ENCODE data around the gene CADM1.

Gene CADM1

GRCh38 chr11:115272925-115273324 lies 231.3 kb downstream of the CADM1 start:
- Histone ChIP-seq H3K9me3 (ENCODE audit: insufficient read depth, low read length) (no peaks in the 10 kb centered on the region), H3K4me3 (ENCODE audit: insufficient read length, low read depth) (no peak overlapping the region), H3K4me1 (ENCODE audit: insufficient read depth, insufficient read length) (no peaks in the 10 kb centered on the region), H3K27me3 (ENCODE audit: insufficient read depth, insufficient read length) (no peaks in the 10 kb centered on the region), H3K36me3 (ENCODE audit: insufficient read depth, insufficient read length, low read length) (peaks cover 4% of the 10 kb centered on the region), H3K9ac (ENCODE audit: insufficient read length, low read depth) (no peak overlapping the region)
- TF ChIP-seq ZNF274 (IDR thresholded peaks at IDR 0.05; ENCODE audit: low read depth, low read length) (no peak), YY1 (IDR thresholded peaks at IDR 0.05; ENCODE audit: insufficient read depth, insufficient read length) (no peak), SUZ12 (IDR thresholded peaks at IDR 0.05; ENCODE audit: extremely low read depth, insufficient read depth, insufficient read length) (no peak)
- DNase-seq (ENCODE audit: low read depth, low spot score) = no peak

- no peak overlapping the region for H3K9ac ChIP-seq (ENCODE audit: insufficient read length, low read depth)
- H3K27me3 ChIP-seq (ENCODE audit: insufficient read depth, insufficient read length) = no peaks in the 10 kb centered on the region
- H3K36me3 ChIP-seq (ENCODE audit: insufficient read depth, insufficient read length, low read length) = peaks cover 4% of the 10 kb centered on the region
- TF ChIP-seq ZNF274 (IDR thresholded peaks at IDR 0.05; ENCODE audit: low read depth, low read length) = no peak
- H3K4me1 ChIP-seq (ENCODE audit: insufficient read depth, insufficient read length) = no peaks in the 10 kb centered on the region
- no peak for DNase-seq (ENCODE audit: low read depth, low spot score)
- H3K4me3 ChIP-seq (ENCODE audit: insufficient read length, low read depth) = no peak overlapping the region
- H3K9me3 ChIP-seq (ENCODE audit: insufficient read depth, low read length) = no peaks in the 10 kb centered on the region
Measured at GRCh38 chr11:115271643-115272042, 232.6 kb downstream of the CADM1 start.

DNA sequence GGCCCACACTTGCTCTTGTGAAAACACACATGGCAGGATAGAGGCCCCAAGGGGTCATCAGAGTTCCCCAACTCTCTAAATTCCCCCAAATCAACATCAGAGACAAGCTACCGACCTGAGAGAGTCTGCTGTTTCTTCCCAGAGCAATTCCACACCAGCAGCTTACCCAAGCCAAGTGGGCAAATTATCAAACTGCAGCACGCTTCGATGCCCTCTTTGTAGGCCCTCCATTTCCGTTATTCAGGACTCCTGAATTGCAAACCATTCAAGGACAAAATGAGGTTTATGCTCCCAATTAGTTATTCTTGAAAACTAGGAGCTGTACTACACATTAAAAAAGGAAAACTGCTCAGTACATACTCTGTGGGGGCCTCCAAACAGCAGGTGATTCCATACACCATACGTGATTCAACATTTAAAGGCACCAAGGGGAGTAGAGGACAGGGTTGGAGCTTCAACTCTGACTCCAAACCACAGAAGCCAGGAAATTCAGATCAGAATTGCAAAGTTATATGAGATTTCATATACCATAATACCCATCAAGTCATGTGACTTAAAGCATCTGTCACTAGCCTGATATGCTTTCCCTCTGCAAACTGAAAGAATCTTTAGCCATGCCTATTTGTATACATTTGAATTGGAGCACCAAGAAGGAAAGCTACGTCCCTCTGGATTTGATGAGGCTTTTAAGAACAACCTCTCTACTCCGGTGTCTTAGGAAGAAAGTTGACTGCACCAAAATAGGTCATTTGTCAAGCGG lies 234.8 kb downstream of the CADM1 start:
- H3K4me3 ChIP-seq (ENCODE audit: insufficient read length, low read depth) = no peak overlapping the region
- peaks cover 4% of the 10 kb centered on the region for H3K36me3 ChIP-seq (ENCODE audit: insufficient read depth, insufficient read length, low read length)
- DNase-seq (ENCODE audit: low read depth, low spot score) = no peak
- no peak for TF ChIP-seq YY1 (IDR thresholded peaks at IDR 0.05; ENCODE audit: insufficient read depth, insufficient read length)
- no peak for TF ChIP-seq SUZ12 (IDR thresholded peaks at IDR 0.05; ENCODE audit: extremely low read depth, insufficient read depth, insufficient read length)
- no peak for TF ChIP-seq ZNF274 (IDR thresholded peaks at IDR 0.05; ENCODE audit: low read depth, low read length)
- H3K27me3 ChIP-seq (ENCODE audit: insufficient read depth, insufficient read length) = no peaks in the 10 kb centered on the region
- no peak overlapping the region for H3K9ac ChIP-seq (ENCODE audit: insufficient read length, low read depth)
- no peaks in the 10 kb centered on the region for H3K4me1 ChIP-seq (ENCODE audit: insufficient read depth, insufficient read length)
- H3K9me3 ChIP-seq (ENCODE audit: insufficient read depth, low read length) = no peaks in the 10 kb centered on the region

- no peaks in the 10 kb centered on the region for H3K27me3 ChIP-seq (ENCODE audit: insufficient read depth, insufficient read length)
- H3K4me3 ChIP-seq (ENCODE audit: insufficient read length, low read depth) = no peak overlapping the region
- TF ChIP-seq YY1 (IDR thresholded peaks at IDR 0.05; ENCODE audit: insufficient read depth, insufficient read length) (no peak), SUZ12 (IDR thresholded peaks at IDR 0.05; ENCODE audit: extremely low read depth, insufficient read depth, insufficient read length) (no peak), ZNF274 (IDR thresholded peaks at IDR 0.05; ENCODE audit: low read depth, low read length) (no peak)
- no peak overlapping the region for H3K9ac ChIP-seq (ENCODE audit: insufficient read length, low read depth)
- DNase-seq (ENCODE audit: low read depth, low spot score) = no peak
- no peaks in the 10 kb centered on the region for H3K4me1 ChIP-seq (ENCODE audit: insufficient read depth, insufficient read length)
- H3K9me3 ChIP-seq (ENCODE audit: insufficient read depth, low read length) = no peaks in the 10 kb centered on the region
- H3K36me3 ChIP-seq (ENCODE audit: insufficient read depth, insufficient read length, low read length) = peaks cover 4% of the 10 kb centered on the region
Measured at GRCh38 chr11:115267871-115268270, 236.3 kb downstream of the CADM1 start.

GRCh38 chr11:115267238-115267781 lies 236.9 kb downstream of the CADM1 start:
- no peak for DNase-seq (ENCODE audit: low read depth, low spot score)
- H3K4me3 ChIP-seq (ENCODE audit: insufficient read length, low read depth) = no peak overlapping the region
- H3K36me3 ChIP-seq (ENCODE audit: insufficient read depth, insufficient read length, low read length) = peaks cover 4% of the 10 kb centered on the region

GRCh38 chr11:115266066-115266639 lies 238.1 kb downstream of the CADM1 start:
- Histone ChIP-seq H3K9ac (ENCODE audit: insufficient read length, low read depth) (no peak overlapping the region), H3K4me3 (ENCODE audit: insufficient read length, low read depth) (no peak overlapping the region), H3K27me3 (ENCODE audit: insufficient read depth, insufficient read length) (no peaks in the 10 kb centered on the region), H3K4me1 (ENCODE audit: insufficient read depth, insufficient read length) (no peaks in the 10 kb centered on the region), H3K36me3 (ENCODE audit: insufficient read depth, insufficient read length, low read length) (peaks cover 4% of the 10 kb centered on the region), H3K9me3 (ENCODE audit: insufficient read depth, low read length) (no peaks in the 10 kb centered on the region)
- no peak for DNase-seq (ENCODE audit: low read depth, low spot score)
- TF ChIP-seq YY1 (IDR thresholded peaks at IDR 0.05; ENCODE audit: insufficient read depth, insufficient read length) (no peak), SUZ12 (IDR thresholded peaks at IDR 0.05; ENCODE audit: extremely low read depth, insufficient read depth, insufficient read length) (no peak), ZNF274 (IDR thresholded peaks at IDR 0.05; ENCODE audit: low read depth, low read length) (no peak)

More at GRCh38 chr11:115267238-115267781, 236.9 kb downstream of the CADM1 start:
- Histone ChIP-seq H3K27me3 (ENCODE audit: insufficient read depth, insufficient read length) (no peaks in the 10 kb centered on the region), H3K9ac (ENCODE audit: insufficient read length, low read depth) (no peak overlapping the region), H3K4me1 (ENCODE audit: insufficient read depth, insufficient read length) (no peaks in the 10 kb centered on the region), H3K9me3 (ENCODE audit: insufficient read depth, low read length) (no peaks in the 10 kb centered on the region)
- no peak for TF ChIP-seq YY1 (IDR thresholded peaks at IDR 0.05; ENCODE audit: insufficient read depth, insufficient read length)
- no peak for TF ChIP-seq ZNF274 (IDR thresholded peaks at IDR 0.05; ENCODE audit: low read depth, low read length)
- TF ChIP-seq SUZ12 (IDR thresholded peaks at IDR 0.05; ENCODE audit: extremely low read depth, insufficient read depth, insufficient read length) = no peak

Data from NT2/D1 (cell line).